Lower leg skin (tissue), 4 donors: ENCODE measurements around the gene OR6B3. TPM values are rescaled to one million over a fixed set of nuclear protein-coding genes. Genes with fewer than 3 reads are reported as not detected.

Experiments used
- DNase-seq, 2 donors: peaks; one replicate each; pipeline ENCODE4 v3.0.0-alpha.2; 2019; ENCODE audit warnings: low spot score in 2 of 2
- H3K4me3 ChIP-seq: fragments of 200-600 bp; sonication (generic); 2 replicates; pipeline ENCODE4 v1.5.1; 2017; ENCODE audit warnings: mild to moderate bottlenecking, low read depth; ENCODE audit not compliant: poor library complexity, severe bottlenecking
- POLR2A ChIP-seq, 2 donors: fragments of 450-650 bp; IDR thresholded peaks; one replicate each; pipeline ENCODE4 v1.6.1; 2016 to 2017; ENCODE audit warnings: antibody characterized with exemption in 2 of 2, mild to moderate bottlenecking in 1 of 2, moderate library complexity in 1 of 2
- WGBS, 2 donors: methylation state at CpG; one replicate each; pipeline ENCODE4 v1.1.5; 2018; 5-methylcytosine and 5-hydroxymethylcytosine counted together
- intact Hi-C: fragments of 100-400 bp; cut with DNase I; formaldehyde crosslinking; loops from one replicate; pipeline ENCODE4 v1.15.0; 2023; ENCODE audit warnings: low total_unique reads
- total RNA-seq, 4 donors: library from RNA; depleted of rRNA; stranded (reverse); fragments of >200 nt; gene quantifications; one replicate each; pipeline ENCODE4 v1.1.0, GENCODE V29; 2016
- TF ChIP-seq, protein P1 (sequence below), 3 donors: fragments of 450-650 bp; IDR thresholded peaks; one replicate each; pipeline ENCODE4 v1.5.1; 2016; ENCODE audit warnings: antibody characterized with exemption in 3 of 3, mild to moderate bottlenecking in 3 of 3, moderate library complexity in 2 of 3

OR6B3 gene
- total RNA-seq, 4 donors from 2014 or later = 0.44 TPM; not detected in 3

DNA sequence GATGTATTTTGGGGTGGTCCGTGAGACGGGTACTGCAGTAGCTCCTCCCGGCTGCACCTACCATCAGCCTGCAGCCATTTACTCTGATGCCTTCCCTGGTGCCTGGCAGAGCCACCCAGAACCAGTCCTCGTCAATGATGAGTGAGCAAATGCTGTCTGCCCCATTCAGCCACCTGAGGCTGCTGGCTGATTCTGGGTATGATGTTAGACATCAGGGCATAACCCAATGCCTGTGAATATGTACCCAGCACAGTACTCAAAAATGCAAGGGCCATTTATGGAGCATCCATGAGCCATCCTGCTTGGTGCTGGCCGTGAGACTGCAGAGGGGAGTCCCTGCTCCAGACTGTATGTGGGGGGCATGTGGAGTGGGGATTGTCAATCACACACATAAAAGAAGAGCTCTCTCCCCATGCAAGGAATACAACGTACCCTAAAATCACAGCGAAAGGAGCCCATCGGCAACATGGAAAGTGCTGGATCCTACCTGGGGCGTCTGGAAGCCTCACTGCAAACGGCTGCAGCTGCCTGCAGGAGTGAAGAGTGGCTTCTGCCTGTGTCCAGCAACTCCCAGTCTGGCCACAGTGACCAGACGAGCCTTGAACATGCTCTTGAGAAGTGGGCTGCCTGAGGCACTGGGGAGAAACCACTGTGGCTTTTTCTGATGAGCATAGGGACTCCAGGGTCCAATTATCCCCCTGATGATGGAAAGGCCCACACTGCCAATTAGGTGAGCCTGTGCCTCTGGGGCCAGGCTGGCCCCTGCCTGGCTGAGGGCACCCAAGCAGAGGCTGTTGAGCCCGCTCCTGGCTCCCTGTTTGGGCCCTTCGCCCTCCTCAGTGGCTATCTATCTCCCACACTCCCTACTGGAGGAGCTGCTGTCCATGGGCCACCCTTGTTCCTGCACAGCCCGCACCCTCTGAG is 20.7 kb downstream of the OR6B3 start:
- peak in 1 of 2 donors; percentile 62 for DNase-seq
- H3K4me3 ChIP-seq = no peak overlapping the region
- TF ChIP-seq, protein P1, sequence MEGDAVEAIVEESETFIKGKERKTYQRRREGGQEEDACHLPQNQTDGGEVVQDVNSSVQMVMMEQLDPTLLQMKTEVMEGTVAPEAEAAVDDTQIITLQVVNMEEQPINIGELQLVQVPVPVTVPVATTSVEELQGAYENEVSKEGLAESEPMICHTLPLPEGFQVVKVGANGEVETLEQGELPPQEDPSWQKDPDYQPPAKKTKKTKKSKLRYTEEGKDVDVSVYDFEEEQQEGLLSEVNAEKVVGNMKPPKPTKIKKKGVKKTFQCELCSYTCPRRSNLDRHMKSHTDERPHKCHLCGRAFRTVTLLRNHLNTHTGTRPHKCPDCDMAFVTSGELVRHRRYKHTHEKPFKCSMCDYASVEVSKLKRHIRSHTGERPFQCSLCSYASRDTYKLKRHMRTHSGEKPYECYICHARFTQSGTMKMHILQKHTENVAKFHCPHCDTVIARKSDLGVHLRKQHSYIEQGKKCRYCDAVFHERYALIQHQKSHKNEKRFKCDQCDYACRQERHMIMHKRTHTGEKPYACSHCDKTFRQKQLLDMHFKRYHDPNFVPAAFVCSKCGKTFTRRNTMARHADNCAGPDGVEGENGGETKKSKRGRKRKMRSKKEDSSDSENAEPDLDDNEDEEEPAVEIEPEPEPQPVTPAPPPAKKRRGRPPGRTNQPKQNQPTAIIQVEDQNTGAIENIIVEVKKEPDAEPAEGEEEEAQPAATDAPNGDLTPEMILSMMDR (IDR thresholded peaks at IDR 0.05) = no peak
- no peak for TF ChIP-seq POLR2A (IDR thresholded peaks at IDR 0.05)
- intact Hi-C loops = no loop called here
- WGBS, 2 donors = 67 to 78% methylated on average over 13 to 14 of the region's 14 CpGs

DNA sequence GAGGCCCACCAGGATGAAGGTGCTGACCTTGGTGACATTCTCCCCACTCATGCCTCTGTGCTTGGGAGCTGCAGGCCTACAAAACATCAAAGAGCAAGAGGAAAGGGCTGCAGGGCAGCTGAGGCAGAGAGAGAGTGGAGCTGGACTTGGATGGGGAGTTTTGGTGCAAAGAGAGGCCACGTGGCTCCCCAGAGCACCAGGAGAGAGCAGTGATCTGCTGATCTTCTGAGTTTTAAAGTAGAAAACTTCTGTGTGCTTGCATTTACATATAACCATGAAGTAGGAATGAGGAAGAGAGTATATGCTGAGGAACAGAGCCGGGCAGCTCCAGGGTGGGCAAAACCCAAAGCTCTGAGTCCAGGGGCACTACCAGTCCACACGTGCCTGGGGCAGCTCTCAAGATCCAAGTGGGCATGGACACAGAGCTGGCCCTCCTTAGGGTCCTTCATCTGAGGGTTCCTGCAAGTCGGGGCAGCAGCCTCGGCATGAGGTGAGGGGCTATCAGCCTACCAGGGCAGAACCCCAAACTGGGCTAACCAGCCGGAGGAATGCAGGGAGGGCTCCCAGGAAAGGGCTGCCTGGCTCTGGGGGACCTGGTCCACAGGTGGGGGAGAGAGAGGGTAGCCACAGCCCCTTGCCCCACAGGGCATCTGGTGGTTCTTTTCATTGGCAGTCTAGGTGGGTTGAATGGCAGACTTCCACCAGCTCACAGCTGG is 22.8 kb downstream of the OR6B3 start, which contains the start of gene OR6B2:
Gene OR6B2 (minus strand): TSS at position 51 of the 716 bp plus-strand sequence. CDS start 0 bp downstream, at position 51.
- TF ChIP-seq, protein P1 (IDR thresholded peaks at IDR 0.05) = no peak
- TF ChIP-seq POLR2A (IDR thresholded peaks at IDR 0.05) = no peak
- 70 to 71% methylated on average over 6 of the region's 6 CpGs for WGBS, 2 donors
- intact Hi-C loops = no loop called here
- no peak for DNase-seq
- H3K4me3 ChIP-seq = no peak within 1 kb of the TSS

DNA sequence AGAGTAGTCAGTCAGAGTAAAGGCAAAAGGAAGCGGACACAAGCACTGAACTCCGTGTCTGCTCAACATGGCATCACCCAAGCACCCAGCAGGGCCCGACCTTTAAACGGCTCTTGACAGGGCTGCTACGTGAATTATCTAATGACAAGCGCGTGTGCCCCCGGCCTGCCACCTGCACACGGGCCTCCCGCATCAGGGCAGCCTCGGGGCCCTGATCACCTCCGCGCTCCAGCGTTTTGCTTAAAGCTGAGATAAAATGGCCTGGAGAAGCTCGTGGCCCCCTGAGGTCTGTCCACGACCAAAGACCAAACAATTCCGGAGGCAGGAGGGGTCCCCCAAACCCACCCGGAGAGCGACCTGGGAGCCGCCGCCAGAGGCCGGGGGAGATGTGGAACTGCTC is 28.6 kb downstream of the OR6B3 start:
- peak overlapping the region; percentile 91 for H3K4me3 ChIP-seq
- intact Hi-C loops = no loop called here
- no peak for DNase-seq
- WGBS, 2 donors = 0 to 2% methylated on average over 14 to 15 of the region's 22 CpGs
- no peak for TF ChIP-seq POLR2A (IDR thresholded peaks at IDR 0.05)
- TF ChIP-seq, protein P1 (IDR thresholded peaks at IDR 0.05) = no peak

DNA sequence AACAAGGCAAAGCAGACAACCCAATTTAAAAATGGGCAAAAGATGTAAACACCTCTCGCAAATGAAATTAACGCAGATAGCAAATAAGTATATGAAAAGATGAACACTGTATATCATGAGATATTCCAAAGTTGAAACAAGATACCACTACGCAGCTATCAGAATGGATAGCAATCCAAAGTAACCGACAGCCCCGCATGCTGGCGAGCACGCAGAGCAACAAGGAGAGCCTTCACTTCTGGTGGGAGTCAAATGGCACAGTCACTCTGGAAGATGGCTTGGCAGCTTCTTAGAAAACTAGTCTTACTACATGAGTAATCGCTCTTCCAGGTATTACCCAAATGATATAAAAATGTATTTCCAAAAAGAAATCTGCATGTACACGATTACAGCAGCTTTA is 29.5 kb downstream of the OR6B3 start:
- DNase-seq = no peak
- TF ChIP-seq, protein P1 (IDR thresholded peaks at IDR 0.05) = no peak
- no peak for TF ChIP-seq POLR2A (IDR thresholded peaks at IDR 0.05)
- no peak overlapping the region for H3K4me3 ChIP-seq
- 72 to 83% methylated on average over 9 of the region's 9 CpGs for WGBS, 2 donors
- intact Hi-C loops = no loop called here

DNA sequence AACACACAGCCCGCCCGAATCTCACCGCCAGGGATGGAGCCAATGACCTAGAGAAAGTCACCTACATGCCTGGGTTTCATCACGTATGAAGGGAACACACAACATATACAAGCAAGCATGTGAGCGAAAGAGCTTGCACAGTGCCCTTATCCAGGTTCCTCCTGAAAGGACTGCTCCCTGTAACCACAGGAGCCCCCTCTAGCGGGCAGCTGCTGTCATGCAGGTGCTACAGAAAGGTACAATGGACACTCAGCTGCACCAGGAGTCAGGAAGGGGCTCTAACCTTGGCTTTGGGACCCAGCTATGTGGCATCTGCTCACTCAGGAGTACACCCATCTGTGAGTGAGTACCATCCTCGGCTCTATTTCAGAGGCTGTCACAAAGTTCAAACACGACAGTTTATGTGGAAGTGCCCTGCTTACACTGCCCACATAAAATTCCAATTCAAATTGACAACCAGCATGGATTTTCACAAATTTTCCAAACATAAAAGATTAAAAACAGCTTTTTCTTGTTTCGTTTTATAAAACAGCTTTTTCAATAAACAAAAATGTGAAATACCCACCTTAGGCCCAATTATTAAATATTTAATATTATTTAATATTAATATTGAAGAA is 31.7 kb downstream of the OR6B3 start:
- no peak for DNase-seq
- intact Hi-C loops = no loop called here
- TF ChIP-seq POLR2A (IDR thresholded peaks at IDR 0.05) = no peak
- TF ChIP-seq, protein P1 (IDR thresholded peaks at IDR 0.05) = peak in 1 of 3 donors; percentile 16
- no peak overlapping the region for H3K4me3 ChIP-seq
- WGBS, 2 donors = 58 to 59% methylated on average over 9 of the region's 9 CpGs
